Ovary (tissue), 9 donors: ENCODE measurements around the gene ZSWIM5. TPM values are rescaled to one million over a fixed set of nuclear protein-coding genes. Genes with fewer than 3 reads are reported as not detected.

ENCODE experiments used
- DNase-seq, 5 donors: peaks; one replicate each; pipeline ENCODE4 v3.0.0-alpha.2; 2019 to 2020
- H3K27ac ChIP-seq, 2 donors: fragments of 200-600 bp; one replicate each; pipeline versions ENCODE4 v1.5.1 to v1.8.0; 2019 to 2022
- H3K27me3 ChIP-seq: fragments of 200-600 bp; one replicate; pipeline ENCODE4 v1.8.0; 2022
- H3K36me3 ChIP-seq: fragments of 200-600 bp; sonication (generic); one replicate; pipeline ENCODE4 v1.5.1; 2019
- H3K4me1 ChIP-seq: one replicate; pipeline ENCODE4 v1.8.1; 2013; ENCODE audit warnings: mild to moderate bottlenecking, moderate library complexity; ENCODE audit not compliant: insufficient read depth
- H3K4me3 ChIP-seq: fragments of 200-600 bp; sonication (generic); one replicate; pipeline ENCODE4 v1.5.1; 2017
- H3K9me3 ChIP-seq, 2 donors: fragments of 200-600 bp in 1 of 2; sonication (generic) in 1 of 2; one replicate each; pipeline versions ENCODE4 v1.5.1 to v1.8.1; 2013 to 2019; ENCODE audit warnings: mild to moderate bottlenecking in 1 of 2, moderate library complexity in 1 of 2
- CTCF ChIP-seq, 3 donors: fragments of 450-650 bp in 2 of 3; fragments of 200-600 bp in 1 of 3; IDR thresholded peaks; one replicate each; pipeline versions ENCODE4 v1.5.1 to v1.8.0; 2016 to 2022; ENCODE audit warnings: antibody characterized with exemption in 3 of 3, mild to moderate bottlenecking in 1 of 3
- EP300 ChIP-seq: sonication (generic); formaldehyde crosslinking; IDR thresholded peaks from one replicate; pipeline ENCODE4 v1.6.1; 2017; ENCODE audit warnings: antibody characterized with exemption
- POLR2A ChIP-seq: fragments of 450-650 bp; IDR thresholded peaks from one replicate; pipeline ENCODE4 v1.6.1; 2017; ENCODE audit warnings: antibody characterized with exemption, mild to moderate bottlenecking, moderate library complexity
- WGBS, 3 donors: extraction: QIAGEN DNeasy Blood & Tissue Kit in 1 of 3; methylation state at CpG; one replicate each; pipeline versions ENCODE4 v1.1.5 to v1.1.7; 2013 to 2017; 5-methylcytosine and 5-hydroxymethylcytosine counted together
- intact Hi-C, 4 donors: fragments of 100-400 bp; cut with DNase I; formaldehyde crosslinking; loops; one replicate each; pipeline versions ENCODE4 v1.11.0 to v1.15.1; 2022 to 2023
- polyA plus RNA-seq, 2 donors: library from polyadenylated mRNA; stranded (reverse); fragments of 200-250 nt in 1 of 2; fragments of 350-450 nt in 1 of 2; fragmentation: Illumina TruSeq in 1 of 2; extraction: RNeasy Lipid Tissue Mini Kit (QIAGEN cat#74804) in 1 of 2; gene quantifications; one replicate each; pipeline ENCODE4 v1.2.3, GENCODE V29; 2013 to 2014
- total RNA-seq, 7 donors: library from RNA; depleted of rRNA in 2 of 7; stranded (reverse); fragments of >200 nt in 2 of 7; fragmentation: NEBNext Ultra II Directional in 3 of 7; extraction: Animal tissue kit (Norgen Biotek cat#: 25700) in 3 of 7; gene quantifications; one replicate each; pipeline versions ENCODE4 v1.1.0 to v1.2.4, GENCODE V29; 2016 to 2023
- donor health status: DM: no; HTN: no; CAD: no; lungs with moderate emphysema.
- donor health status: DM: no; HTN: no; CAD: no.
- donor health status: Bipolar disorder and iron deficiency.
- donor health status: DM: yes; HTN: yes; CAD: no.
- donor health status: DM: no; HTN: no; CAD: no.
- donor health status: DM: yes; HTN: yes; CAD: no.

Gene ZSWIM5
- total and polyA plus RNA-seq, 9 donors, result 6.0 to 13.3 (median 10.0) TPM

DNA sequence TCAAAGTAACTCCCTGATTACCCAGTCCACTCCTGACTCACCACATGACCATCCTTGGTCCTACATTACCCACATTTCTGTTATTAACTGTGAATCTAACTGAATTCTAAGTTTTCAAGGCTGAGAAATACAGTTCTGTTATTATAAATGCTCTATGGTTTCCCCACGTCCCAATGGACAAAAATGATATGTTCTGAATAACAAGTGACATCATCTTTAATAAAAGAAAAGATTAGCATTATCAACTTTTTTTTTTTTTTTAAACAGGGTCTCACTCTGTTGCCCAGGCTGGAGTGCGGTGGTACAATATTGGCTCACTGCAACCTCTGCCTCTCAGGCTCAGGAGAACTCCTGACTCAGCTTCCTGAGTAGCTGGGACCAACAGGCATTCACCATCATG is 59.6 kb downstream of the ZSWIM5 start:
- Histone ChIP-seq H3K4me1 (peaks cover 2% of the 10 kb centered on the region), H3K4me3 (no peak overlapping the region), H3K27me3 (no peaks in the 10 kb centered on the region), H3K36me3 (no peaks in the 10 kb centered on the region), H3K27ac (no peak overlapping the region), H3K9me3 (no peaks in the 10 kb centered on the region)
- intact Hi-C loops, result no loop called here
- DNase-seq, result no peak
- TF ChIP-seq POLR2A, result no peak
- TF ChIP-seq CTCF (IDR thresholded peaks at IDR 0.05), result no peak
- TF ChIP-seq EP300, result no peak
- WGBS, 3 donors, result 70 to 94% (median 93%) methylated on average over 2 of the region's 2 CpGs

DNA sequence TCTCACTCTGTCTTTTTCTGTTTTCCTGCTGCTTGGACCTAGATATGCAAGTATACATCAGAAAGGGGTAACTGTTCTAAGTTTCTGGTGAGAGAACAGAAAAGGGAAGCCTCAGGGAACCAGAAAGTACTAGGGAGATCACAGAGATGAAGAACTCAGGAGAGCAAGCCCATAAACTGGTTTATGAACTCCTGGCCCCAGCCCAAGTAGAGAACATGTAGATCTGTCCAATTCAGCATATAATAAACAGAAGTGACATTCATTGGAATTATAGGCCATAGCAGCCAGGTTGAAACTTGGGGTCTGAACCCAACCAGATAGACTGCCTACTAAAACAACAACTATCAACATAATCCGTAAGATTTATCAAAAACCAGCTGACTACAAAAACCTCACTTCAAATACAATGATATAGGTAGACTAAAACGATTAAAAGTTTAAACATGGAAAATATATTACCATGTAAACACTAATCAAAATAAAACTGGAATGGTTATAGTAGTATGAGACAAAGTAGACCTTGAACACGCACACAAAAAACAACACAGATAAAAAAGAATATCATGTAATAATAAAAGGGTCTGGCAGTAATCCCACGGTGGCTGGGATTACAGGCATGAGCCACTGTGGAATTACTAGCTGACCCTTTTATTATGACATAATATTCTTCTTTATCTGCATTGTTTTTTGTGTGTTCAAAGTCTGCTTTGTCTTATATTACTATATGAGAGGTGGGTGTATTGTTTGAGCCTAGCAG is 65.0 kb downstream of the ZSWIM5 start:
- intact Hi-C loops, result no loop called here
- Histone ChIP-seq H3K4me1 (peaks cover 7% of the 10 kb centered on the region), H3K27me3 (no peaks in the 10 kb centered on the region), H3K4me3 (no peak overlapping the region), H3K9me3 (no peaks in the 10 kb centered on the region), H3K27ac (no peak overlapping the region), H3K36me3 (no peaks in the 10 kb centered on the region)
- TF ChIP-seq CTCF (IDR thresholded peaks at IDR 0.05) (no peak), EP300 (no peak), POLR2A (no peak)
- WGBS, 3 donors, result 16 to 44% (median 25%) methylated on average over 4 of the region's 4 CpGs
- DNase-seq, result no peak

DNA sequence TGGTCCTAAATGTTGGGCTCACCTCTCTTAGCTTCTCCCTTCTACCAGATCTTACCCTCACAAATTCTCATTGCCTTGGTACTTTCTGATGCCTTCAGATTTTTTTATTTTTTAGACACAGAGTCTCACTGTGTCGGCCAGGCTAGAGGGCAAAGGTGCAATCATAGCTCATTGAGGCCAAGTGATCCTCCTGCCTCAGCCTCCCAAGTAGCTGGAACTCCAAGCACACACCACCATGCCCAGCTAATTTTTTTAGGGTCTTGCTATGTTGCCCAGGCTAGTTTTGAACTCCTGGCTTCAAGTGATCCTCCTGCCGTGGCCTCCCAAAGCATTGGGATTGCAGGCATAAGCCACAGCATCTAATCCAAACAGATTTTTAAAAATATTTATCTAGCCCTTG is 69.4 kb downstream of the ZSWIM5 start:
- TF ChIP-seq POLR2A (no peak), CTCF (IDR thresholded peaks at IDR 0.05) (no peak), EP300 (no peak)
- Histone ChIP-seq H3K27me3 (no peaks in the 10 kb centered on the region), H3K27ac (no peak overlapping the region), H3K36me3 (no peaks in the 10 kb centered on the region), H3K4me1 (peaks cover 9% of the 10 kb centered on the region), H3K4me3 (no peak overlapping the region), H3K9me3 (no peaks in the 10 kb centered on the region)
- no peak for DNase-seq
- WGBS, 3 donors, result 93 to 100% (median 94%) methylated on average over 2 of the region's 2 CpGs
- intact Hi-C loops, result no loop called here

DNA sequence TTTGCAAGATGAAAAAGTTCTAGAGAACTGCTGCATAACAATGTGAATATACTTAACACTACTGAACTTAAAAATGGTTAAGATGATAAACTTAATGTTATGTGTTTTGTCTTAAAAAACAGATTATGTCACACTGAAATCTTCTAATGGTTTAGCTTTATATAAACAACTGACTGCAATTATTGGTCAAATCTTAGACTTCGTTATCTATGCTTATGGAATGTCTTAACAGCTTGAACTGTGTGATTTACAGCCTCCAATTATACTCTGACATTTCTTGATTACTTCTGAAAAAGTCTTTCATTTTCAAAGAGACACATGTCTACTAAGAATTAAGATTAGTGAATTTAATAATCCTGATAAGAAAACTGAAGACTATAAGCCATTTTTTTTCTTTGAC is 71.1 kb downstream of the ZSWIM5 start:
- Histone ChIP-seq H3K27ac (no peak overlapping the region), H3K4me3 (no peak overlapping the region), H3K4me1 (peaks cover 2% of the 10 kb centered on the region), H3K9me3 (no peaks in the 10 kb centered on the region), H3K27me3 (no peaks in the 10 kb centered on the region), H3K36me3 (no peaks in the 10 kb centered on the region)
- no peak for DNase-seq
- TF ChIP-seq POLR2A, result no peak
- no peak for TF ChIP-seq EP300
- TF ChIP-seq CTCF (IDR thresholded peaks at IDR 0.05), result no peak
- 80 to 83% (median 81%) methylated on average over 1 of the region's 1 CpG for WGBS, 3 donors
- intact Hi-C loops, result no loop called here
